Vagina (tissue), 2 donors: Measurements from ENCODE around the gene ETS2. TPM values are rescaled to one million over a fixed set of nuclear protein-coding genes. Genes with fewer than 3 reads are reported as not detected.

Source experiments
- DNase-seq, 2 donors: peaks; one replicate each; pipeline ENCODE4 v3.0.0-alpha.2; 2017; ENCODE audit errors: extremely low spot score in 2 of 2
- H3K27ac ChIP-seq: fragments of 200-600 bp; sonication (generic); one replicate; pipeline ENCODE4 v1.5.1; 2019
- H3K27me3 ChIP-seq: fragments of 200-600 bp; sonication (generic); one replicate; pipeline ENCODE4 v1.5.1; 2019
- H3K36me3 ChIP-seq, 2 donors: fragments of 200-600 bp; sonication (generic); one replicate each; pipeline ENCODE4 v1.5.1; 2017 to 2019
- H3K4me1 ChIP-seq: fragments of 200-600 bp; sonication (generic); one replicate; pipeline ENCODE4 v1.5.1; 2019
- H3K4me3 ChIP-seq, 2 donors: fragments of 200-600 bp; sonication (generic); 1 replicate in 1 of 2; 2 replicates in 1 of 2; pipeline ENCODE4 v1.5.1; 2016 to 2019
- H3K9me3 ChIP-seq: fragments of 200-600 bp; sonication (generic); one replicate; pipeline ENCODE4 v1.5.1; 2019
- CTCF ChIP-seq, 3 experiments: fragments of 450-650 bp in 2 of 3; fragments of 200-600 bp in 1 of 3; sonication (generic) in 1 of 3; IDR thresholded peaks; one replicate each; pipeline ENCODE4 v1.5.1; 2017 to 2019; ENCODE audit warnings: antibody characterized with exemption in 3 of 3, mild to moderate bottlenecking in 2 of 3, moderate library complexity in 2 of 3
- POLR2A ChIP-seq, 2 donors: fragments of 450-650 bp; IDR thresholded peaks; one replicate each; pipeline ENCODE4 v1.6.1; 2017; ENCODE audit warnings: antibody characterized with exemption in 2 of 2, mild to moderate bottlenecking in 2 of 2, moderate library complexity in 2 of 2
- POLR2AphosphoS5 ChIP-seq, 2 donors: sonication (generic); formaldehyde crosslinking; IDR thresholded peaks; one replicate each; pipeline ENCODE4 v1.9.0; 2017; ENCODE audit warnings: antibody characterized with exemption in 2 of 2, mild to moderate bottlenecking in 2 of 2, low read depth in 1 of 2; ENCODE audit not compliant: insufficient read depth in 1 of 2
- intact Hi-C: fragments of 100-400 bp; cut with DNase I; formaldehyde crosslinking; loops from one replicate; pipeline ENCODE4 v1.15.1; 2023
- total RNA-seq: library from RNA; depleted of rRNA; stranded (reverse); fragments of >200 nt; gene quantifications from one replicate; pipeline ENCODE4 v1.2.3, GENCODE V29; 2016

The ETS2 gene
- total RNA-seq, 1 donor from 2014 or later, result 134 TPM

- DNase-seq, result peak in 1 of 2 donors; percentile 79
- Histone ChIP-seq H3K27ac (no peak overlapping the region), H3K36me3 (no peaks in the 10 kb centered on the region), H3K27me3 (no peaks in the 10 kb centered on the region), H3K4me1 (peaks cover 32% of the 10 kb centered on the region), H3K9me3 (no peaks in the 10 kb centered on the region), H3K4me3 (no peak overlapping the region)
- TF ChIP-seq POLR2A (IDR thresholded peaks at IDR 0.05) (no peak), POLR2AphosphoS5 (IDR thresholded peaks at IDR 0.05; ENCODE audit: insufficient read depth in 1 of 2, low read depth in 1 of 2) (no peak), CTCF (IDR thresholded peaks at IDR 0.05) (no peak)
- intact Hi-C loops, result no loop called here
These were observed 29.0 kb downstream of the ETS2 start for GRCh38 chr21:38834725-38835124.

GRCh38 chr21:38837806-38838461 is 32.2 kb downstream of the ETS2 start:
- H3K4me1 ChIP-seq, result peaks cover 29% of the 10 kb centered on the region
- intact Hi-C loops, result no loop called here
- peak in 1 of 2 donors; percentile 72 for DNase-seq
- TF ChIP-seq CTCF (IDR thresholded peaks at IDR 0.05), result no peak
- TF ChIP-seq POLR2A (IDR thresholded peaks at IDR 0.05), result no peak
- no peak for TF ChIP-seq POLR2AphosphoS5 (IDR thresholded peaks at IDR 0.05; ENCODE audit: insufficient read depth in 1 of 2, low read depth in 1 of 2)
- no peaks in the 10 kb centered on the region for H3K36me3 ChIP-seq
- no peak overlapping the region for H3K4me3 ChIP-seq
- H3K9me3 ChIP-seq, result no peaks in the 10 kb centered on the region
- H3K27ac ChIP-seq, result no peak overlapping the region
- no peaks in the 10 kb centered on the region for H3K27me3 ChIP-seq

- DNase-seq, result peak; percentile 81 to 93
These were observed 33.0 kb downstream of the ETS2 start for GRCh38 chr21:38838598-38839327.

GRCh38 chr21:38839328-38840286 is 33.9 kb downstream of the ETS2 start:
- H3K9me3 ChIP-seq, result no peaks in the 10 kb centered on the region
- intact Hi-C loops, result no loop called here
- peak in 1 of 2 donors; percentile 87 for DNase-seq
- no peaks in the 10 kb centered on the region for H3K36me3 ChIP-seq
- TF ChIP-seq POLR2AphosphoS5 (IDR thresholded peaks at IDR 0.05; ENCODE audit: insufficient read depth in 1 of 2, low read depth in 1 of 2) (peak in 1 of 2 donors; percentile 68), POLR2A (IDR thresholded peaks at IDR 0.05) (no peak)
- no peak overlapping the region for H3K4me3 ChIP-seq
- peak overlapping the region; percentile 54 for H3K27ac ChIP-seq
- peaks cover 29% of the 10 kb centered on the region for H3K4me1 ChIP-seq
- H3K27me3 ChIP-seq, result no peaks in the 10 kb centered on the region

More at GRCh38 chr21:38838598-38839327, 33.0 kb downstream of the ETS2 start:
- no peaks in the 10 kb centered on the region for H3K27me3 ChIP-seq
- peak overlapping the region; percentile 54 for H3K27ac ChIP-seq
- no peaks in the 10 kb centered on the region for H3K36me3 ChIP-seq
- no peaks in the 10 kb centered on the region for H3K9me3 ChIP-seq
- no peak overlapping the region for H3K4me3 ChIP-seq
- intact Hi-C loops, result no loop called here
- H3K4me1 ChIP-seq, result peaks cover 29% of the 10 kb centered on the region
- TF ChIP-seq POLR2AphosphoS5 (IDR thresholded peaks at IDR 0.05; ENCODE audit: insufficient read depth in 1 of 2, low read depth in 1 of 2), result no peak
- no peak for TF ChIP-seq POLR2A (IDR thresholded peaks at IDR 0.05)
- TF ChIP-seq CTCF (IDR thresholded peaks at IDR 0.05), result no peak
